Neutrophil (primary cell): ENCODE results near the gene KLHL33.

Source experiments
- H3K27ac ChIP-seq: fragments of 200-600 bp; sonication (generic); 2 replicates; pipeline ENCODE4 v1.5.1; 2016; ENCODE audit warnings: mild to moderate bottlenecking, moderate library complexity
- H3K27me3 ChIP-seq: fragments of 200-600 bp; sonication (generic); 2 replicates; pipeline ENCODE4 v1.6.0; 2016; ENCODE audit warnings: mild to moderate bottlenecking
- H3K36me3 ChIP-seq: fragments of 200-600 bp; sonication (generic); 2 replicates; pipeline ENCODE4 v1.5.1; 2017
- H3K4me1 ChIP-seq, 2 experiments: fragments of 200-600 bp in 1 of 2; sonication (generic) in 1 of 2; 1 replicate in 1 of 2; 2 replicates in 1 of 2; pipeline versions ENCODE4 v1.5.1 to v1.6.1; 2013 to 2016; ENCODE audit warnings: low read depth in 1 of 2, low read length in 1 of 2, mild to moderate bottlenecking in 1 of 2, moderate library complexity in 1 of 2; ENCODE audit not compliant: control insufficient read depth in 1 of 2, insufficient read depth in 1 of 2
- H3K4me3 ChIP-seq, 2 experiments: fragments of 200-600 bp in 1 of 2; sonication (generic) in 1 of 2; 1 replicate in 1 of 2; 2 replicates in 1 of 2; pipeline ENCODE4 v1.5.1; 2013 to 2016; ENCODE audit warnings: low read depth in 1 of 2, low read length in 1 of 2, mild to moderate bottlenecking in 1 of 2, moderate library complexity in 1 of 2
- H3K9me3 ChIP-seq: fragments of 200-600 bp; sonication (generic); 2 replicates; pipeline ENCODE4 v1.5.1; 2016
- CTCF ChIP-seq: fragments of 200-600 bp; sonication (generic); IDR thresholded peaks from 2 replicates; pipeline ENCODE4 v1.5.1; 2016; ENCODE audit warnings: antibody characterized with exemption

KLHL33 gene

DNA sequence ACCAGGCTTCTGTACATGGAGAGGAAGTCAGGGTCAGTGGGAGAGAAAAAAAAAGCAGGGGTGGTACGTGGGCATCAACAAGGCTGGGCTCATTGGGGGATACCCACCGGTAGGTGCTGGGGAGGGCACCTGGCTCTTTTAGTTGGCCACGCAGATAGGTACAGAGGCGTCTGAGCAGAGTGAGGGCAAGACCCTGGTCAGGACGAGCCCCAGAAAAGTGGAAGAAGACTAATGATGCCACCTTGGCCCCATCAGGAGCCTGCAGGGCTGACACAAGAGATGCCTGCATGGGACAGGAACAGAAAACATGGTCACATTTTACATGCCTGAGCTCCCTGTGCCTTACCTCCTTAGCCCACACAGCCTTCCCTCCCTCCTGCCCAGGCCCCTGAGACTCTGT is 52.3 kb downstream of the KLHL33 start:
- Histone ChIP-seq H3K4me3 (no peak overlapping the region), H3K9me3 (no peaks in the 10 kb centered on the region), H3K27ac (no peak overlapping the region), H3K4me1 (no peaks in the 10 kb centered on the region), H3K27me3 (no peaks in the 10 kb centered on the region), H3K36me3 (peaks cover 96% of the 10 kb centered on the region)
- no peak for TF ChIP-seq CTCF

DNA sequence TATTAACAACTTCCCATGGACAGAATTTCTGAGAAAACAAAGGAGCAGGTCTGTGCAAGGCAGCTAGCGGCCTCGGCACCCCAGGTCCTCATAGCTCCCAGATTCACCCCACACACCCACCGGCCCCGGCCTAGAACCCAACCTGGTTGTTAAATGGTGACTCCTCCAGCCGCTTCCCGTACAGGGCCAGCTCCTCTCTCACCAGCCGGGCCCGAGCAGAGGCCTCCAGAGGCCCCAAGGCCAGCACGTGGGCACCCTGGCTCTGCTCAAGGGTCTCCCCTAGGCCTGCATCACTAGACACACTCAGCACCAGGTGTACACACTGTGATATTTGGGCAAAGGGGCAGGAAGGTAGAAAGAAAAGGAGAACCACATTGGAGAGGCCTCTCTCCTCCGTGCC is 52.9 kb downstream of the KLHL33 start:
- H3K9me3 ChIP-seq = no peaks in the 10 kb centered on the region
- peaks cover 96% of the 10 kb centered on the region for H3K36me3 ChIP-seq
- TF ChIP-seq CTCF = no peak
- no peaks in the 10 kb centered on the region for H3K4me1 ChIP-seq
- H3K4me3 ChIP-seq = no peak overlapping the region
- H3K27me3 ChIP-seq = no peaks in the 10 kb centered on the region
- no peak overlapping the region for H3K27ac ChIP-seq

DNA sequence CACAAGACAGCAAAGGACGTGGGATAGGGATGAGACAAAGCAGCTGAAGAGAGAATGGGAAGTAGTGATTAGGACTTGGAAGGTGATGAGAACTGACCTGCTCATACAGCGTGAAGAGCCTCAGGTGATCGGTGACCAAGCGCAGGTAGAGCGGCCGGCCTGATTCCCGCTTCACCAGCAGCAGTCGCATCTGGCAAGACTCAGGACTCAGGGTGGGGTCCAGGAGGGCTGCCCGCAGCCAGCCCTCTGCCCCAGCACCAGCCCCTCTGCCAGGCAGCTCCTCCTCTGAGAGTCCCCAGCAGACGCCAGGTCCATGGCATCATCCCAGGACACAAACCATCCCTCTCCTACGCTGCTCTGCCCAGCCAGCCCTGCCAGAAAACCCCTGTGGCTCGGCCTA is 53.4 kb downstream of the KLHL33 start:
- Histone ChIP-seq H3K36me3 (peaks cover 96% of the 10 kb centered on the region), H3K9me3 (no peaks in the 10 kb centered on the region), H3K27me3 (no peaks in the 10 kb centered on the region), H3K27ac (no peak overlapping the region), H3K4me1 (no peaks in the 10 kb centered on the region), H3K4me3 (no peak overlapping the region)
- TF ChIP-seq CTCF = no peak

DNA sequence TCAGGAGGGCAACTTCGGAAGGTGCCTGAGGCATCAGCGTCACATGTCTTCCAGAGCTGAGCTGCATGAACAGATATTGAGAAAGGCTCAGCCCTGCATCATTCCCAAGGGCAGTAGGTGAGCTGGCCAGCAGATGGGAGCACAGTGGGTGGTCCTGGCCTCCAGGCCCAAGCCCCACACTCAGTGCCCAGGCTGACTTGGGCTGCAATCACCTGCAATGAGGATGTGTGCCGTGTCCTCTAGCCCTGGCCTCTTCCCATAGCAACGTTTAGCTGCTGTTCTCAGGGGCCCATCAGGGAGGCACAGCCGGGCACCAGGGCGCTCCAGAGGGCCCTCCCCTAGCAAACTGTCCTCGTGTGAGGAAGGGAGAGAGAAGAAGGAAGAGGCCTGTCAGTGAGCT is 54.6 kb downstream of the KLHL33 start:
- Histone ChIP-seq H3K4me1 (no peaks in the 10 kb centered on the region), H3K9me3 (no peaks in the 10 kb centered on the region), H3K27me3 (no peaks in the 10 kb centered on the region), H3K27ac (no peak overlapping the region), H3K36me3 (peaks cover 99% of the 10 kb centered on the region), H3K4me3 (no peak overlapping the region)
- TF ChIP-seq CTCF = no peak

GRCh38 chr14:20380681-20381080 is 55.3 kb downstream of the KLHL33 start:
- no peak for TF ChIP-seq CTCF
- Histone ChIP-seq H3K4me1 (no peaks in the 10 kb centered on the region), H3K9me3 (no peaks in the 10 kb centered on the region), H3K4me3 (no peak overlapping the region), H3K27me3 (no peaks in the 10 kb centered on the region), H3K36me3 (peaks cover 99% of the 10 kb centered on the region), H3K27ac (no peak overlapping the region)

DNA sequence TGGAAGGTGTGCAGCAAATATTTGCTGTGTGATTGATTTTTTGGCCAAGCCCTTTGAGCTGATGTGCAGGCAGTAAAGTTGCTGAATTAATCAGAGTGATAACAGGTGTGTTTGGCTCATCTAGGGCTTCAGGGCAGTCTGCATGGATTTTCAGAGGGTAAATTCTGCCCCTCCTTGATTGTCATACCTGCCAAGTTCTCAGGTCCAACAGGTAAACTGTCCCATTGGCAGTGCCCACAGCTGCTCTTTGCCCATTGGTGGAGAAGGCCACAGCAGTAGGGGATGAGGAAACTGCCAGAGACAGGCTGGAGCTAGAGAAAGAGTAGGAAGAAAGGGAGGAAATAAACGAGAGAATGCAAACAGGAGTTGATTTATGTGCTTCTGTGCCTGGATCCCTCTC is 56.2 kb downstream of the KLHL33 start:
- Histone ChIP-seq H3K4me1 (no peaks in the 10 kb centered on the region), H3K27me3 (no peaks in the 10 kb centered on the region), H3K27ac (no peak overlapping the region), H3K36me3 (peaks cover 100% of the 10 kb centered on the region), H3K9me3 (no peaks in the 10 kb centered on the region), H3K4me3 (no peak overlapping the region)
- no peak for TF ChIP-seq CTCF
